ENCODE measurements around the gene TNFRSF1B.

- TF ChIP-seq CTCF (IDR thresholded peaks at IDR 0.05) = no peak
- no peak for TF ChIP-seq POLR2AphosphoS5 (IDR thresholded peaks at IDR 0.05)
- TF ChIP-seq POLR2A (IDR thresholded peaks at IDR 0.05) = no peak
- TF ChIP-seq EP300 (IDR thresholded peaks at IDR 0.05) = no peak
These were observed 82.4 kb downstream of the TNFRSF1B start for GRCh38 chr1:12249181-12249580.
